GM15510 (cell line): ENCODE results near the gene MDFI.

Source experiments
- POLR2A ChIP-seq: IDR thresholded peaks from 3 replicates; pipeline ENCODE4 v1.6.1; 2011; ENCODE audit warnings: borderline replicate concordance; ENCODE audit not compliant: insufficient read length; ENCODE audit errors: extremely low read depth

The MDFI gene, protein sequence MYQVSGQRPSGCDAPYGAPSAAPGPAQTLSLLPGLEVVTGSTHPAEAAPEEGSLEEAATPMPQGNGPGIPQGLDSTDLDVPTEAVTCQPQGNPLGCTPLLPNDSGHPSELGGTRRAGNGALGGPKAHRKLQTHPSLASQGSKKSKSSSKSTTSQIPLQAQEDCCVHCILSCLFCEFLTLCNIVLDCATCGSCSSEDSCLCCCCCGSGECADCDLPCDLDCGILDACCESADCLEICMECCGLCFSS

DNA sequence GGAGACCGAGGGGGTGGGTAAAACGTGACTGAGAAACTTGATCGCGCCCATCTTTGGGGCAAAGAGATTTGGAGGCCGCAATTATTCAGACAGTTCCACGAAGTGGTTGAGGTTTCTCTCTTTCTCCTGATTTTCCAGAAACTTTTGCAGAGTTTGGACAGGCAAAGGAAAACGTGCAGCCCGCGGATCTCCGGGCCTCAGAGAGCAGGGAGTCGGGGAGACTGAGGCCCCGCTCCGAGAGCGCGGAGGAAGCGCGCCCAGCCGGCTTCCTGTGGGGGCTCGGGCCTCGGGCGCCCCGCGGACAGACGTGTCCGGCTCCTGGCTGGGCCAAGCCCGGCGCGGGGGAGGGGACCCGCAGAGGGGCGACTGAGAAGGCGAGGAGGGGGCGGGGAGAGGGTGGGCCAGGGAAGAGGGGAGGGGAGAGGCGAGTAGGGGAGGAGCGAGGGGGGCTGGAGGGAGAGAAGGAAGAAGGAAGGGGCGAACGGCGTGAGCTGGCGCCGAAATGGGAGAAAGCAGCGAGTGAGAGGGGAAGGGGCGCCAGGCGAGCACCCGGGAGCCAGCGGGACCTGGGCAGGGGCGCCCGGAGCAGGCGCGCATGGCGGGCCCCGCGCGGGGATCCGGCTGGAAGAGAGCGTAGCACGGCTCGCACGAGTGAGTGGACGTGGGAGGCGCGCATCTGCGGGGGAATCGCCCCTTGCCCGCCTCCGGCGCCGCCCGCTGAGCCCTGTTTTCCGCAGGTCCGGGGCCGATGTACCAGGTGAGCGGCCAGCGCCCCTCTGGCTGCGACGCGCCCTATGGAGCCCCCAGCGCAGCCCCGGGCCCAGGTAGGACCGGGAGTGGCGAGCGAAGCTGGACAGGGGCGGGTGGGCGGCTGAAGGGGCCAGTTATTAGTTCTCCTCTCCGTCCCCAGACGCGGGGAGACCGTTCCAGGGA is at the start of gene MDFI:
MDFI (plus strand) TSS at position 467 of the 933 bp plus-strand sequence; CDS start at position 749, 282 bp downstream.
- TF ChIP-seq POLR2A, result no peak

DNA sequence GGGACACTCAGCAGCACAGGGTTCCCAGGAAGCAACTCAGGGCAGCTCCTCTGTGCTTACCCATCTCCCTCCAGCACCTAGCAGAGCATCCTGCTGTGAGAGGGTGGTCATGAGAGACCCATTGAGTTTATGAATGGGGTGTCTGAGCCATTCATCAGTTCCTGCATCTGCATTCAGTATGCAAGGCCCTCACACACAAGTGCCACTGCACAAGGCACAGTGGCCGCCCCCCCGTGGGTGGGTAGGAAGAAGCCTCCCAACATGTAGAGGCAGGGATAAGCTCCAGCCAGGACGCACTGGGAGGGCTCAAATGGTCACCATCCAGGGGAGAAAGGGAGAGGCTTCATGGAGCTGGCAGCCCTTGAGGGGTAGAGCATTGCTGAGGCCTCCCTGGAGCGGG is 49.0 kb upstream of the MDFI start:
- no peak for TF ChIP-seq POLR2A

DNA sequence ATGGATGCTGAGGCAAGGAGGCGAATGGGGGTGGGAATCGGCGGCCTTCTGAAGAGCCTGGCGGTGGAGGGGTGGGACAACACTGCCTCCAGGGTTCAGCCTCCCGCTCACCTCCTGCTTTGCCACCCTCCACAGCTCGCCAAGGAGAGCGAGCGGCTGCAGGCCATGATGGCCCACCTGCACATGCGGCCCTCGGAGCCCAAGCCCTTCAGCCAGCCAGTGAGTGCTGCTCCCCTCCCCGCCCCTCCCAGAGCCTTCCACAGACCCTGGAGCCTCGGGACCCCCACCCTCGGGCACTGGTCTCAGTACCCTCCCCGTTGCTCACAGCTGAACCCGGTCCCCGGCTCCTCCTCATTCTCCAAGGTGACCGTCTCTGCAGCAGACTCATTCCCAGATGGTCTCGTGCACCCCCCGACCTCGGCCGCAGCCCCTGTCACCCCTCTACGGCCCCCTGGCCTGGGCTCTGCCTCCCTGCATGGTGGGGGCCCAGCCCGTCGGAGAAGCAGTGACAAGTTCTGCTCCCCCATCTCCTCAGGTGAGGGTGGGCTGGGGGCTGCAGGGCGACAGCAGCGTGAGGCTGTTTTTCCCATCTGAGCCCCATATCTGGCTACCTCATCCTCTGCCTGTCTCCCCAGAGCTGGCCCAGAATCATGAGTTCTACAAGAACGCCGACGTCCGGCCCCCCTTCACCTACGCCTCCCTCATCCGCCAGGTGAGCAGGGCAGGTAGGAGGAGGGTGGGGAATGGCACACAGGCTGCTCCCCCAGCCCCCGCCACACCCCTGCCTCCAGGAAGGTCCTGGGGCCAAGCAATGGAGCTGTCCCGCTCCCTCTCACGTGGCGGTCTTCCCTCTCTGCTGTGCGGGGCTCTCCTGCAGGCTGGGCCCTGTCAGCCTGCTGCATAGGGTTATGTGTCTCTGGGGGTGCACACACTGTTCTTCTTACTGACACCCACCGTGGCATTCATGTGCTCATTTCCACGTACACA is 48.3 kb upstream of the MDFI start:
- no peak for TF ChIP-seq POLR2A

DNA sequence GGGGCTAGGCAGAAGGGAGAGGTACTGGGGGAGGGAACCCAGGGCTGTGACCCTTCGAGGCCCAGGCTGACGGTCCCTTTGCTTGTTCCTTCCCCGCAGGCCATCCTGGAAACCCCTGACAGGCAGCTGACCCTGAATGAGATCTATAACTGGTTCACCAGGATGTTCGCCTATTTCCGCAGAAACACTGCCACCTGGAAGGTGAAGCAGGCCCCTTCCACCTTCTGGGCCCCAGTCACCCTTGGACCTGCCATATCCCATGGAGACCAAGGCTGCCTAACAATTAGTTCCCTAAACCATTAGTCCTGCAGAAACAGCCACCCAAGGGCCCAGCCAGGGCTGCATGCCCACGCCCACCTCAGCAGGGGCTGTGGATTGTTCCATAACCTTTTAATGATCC is 47.1 kb upstream of the MDFI start:
- TF ChIP-seq POLR2A, result no peak

DNA sequence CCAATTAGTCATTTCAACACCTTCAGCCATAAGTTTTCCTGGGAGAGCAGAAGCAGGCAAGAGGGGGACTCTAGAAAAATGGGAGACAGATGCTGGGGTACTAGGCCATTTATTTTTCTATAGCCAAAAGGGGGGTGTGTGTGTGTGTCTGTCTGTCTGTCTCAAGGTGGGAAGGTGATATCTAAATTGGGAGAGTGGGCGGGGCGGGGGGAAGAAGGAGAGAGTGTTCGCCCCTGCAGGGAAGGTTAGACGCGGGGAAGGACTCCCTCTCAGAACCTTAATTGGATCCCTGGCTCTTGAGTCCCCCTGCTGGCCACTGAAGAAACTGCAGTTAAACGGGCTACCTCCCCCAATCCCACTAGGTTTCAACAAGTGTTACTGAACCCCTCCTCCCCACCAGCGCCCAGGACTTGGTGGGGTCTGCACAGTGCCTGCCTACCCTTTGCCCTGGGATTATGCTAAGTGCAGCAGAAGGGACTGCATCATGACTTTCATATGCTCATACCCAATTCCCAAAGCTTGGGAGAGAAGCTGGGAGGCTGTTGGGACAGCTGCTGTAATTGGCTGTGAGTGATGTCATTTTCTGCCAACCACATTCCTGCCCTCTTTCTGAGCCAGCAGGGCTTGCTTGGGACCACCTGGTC is 46.3 kb upstream of the MDFI start:
- no peak for TF ChIP-seq POLR2A

DNA sequence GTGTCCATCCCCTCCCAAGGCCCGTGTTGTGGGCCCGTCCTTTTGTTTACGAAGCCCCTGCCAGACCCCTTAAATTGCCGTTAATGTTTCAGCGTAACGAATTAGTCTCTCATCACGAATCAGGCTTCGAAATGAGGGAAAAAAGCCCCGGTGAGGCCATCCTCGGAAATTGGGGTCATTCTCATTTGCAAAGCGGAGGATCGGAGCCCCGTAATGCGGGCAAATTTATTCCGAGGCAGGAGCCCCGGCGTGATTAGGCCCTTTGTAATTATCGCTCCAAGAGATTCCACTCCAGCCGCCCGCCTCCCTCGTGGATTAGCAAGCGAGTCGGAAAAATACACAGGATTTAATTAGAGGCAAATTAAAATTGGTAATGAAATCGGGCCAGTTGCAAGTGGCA is 44.9 kb upstream of the MDFI start:
- no peak for TF ChIP-seq POLR2A

GRCh38 chr6:41593839-41594238 is 44.4 kb upstream of the MDFI start:
- no peak for TF ChIP-seq POLR2A

DNA sequence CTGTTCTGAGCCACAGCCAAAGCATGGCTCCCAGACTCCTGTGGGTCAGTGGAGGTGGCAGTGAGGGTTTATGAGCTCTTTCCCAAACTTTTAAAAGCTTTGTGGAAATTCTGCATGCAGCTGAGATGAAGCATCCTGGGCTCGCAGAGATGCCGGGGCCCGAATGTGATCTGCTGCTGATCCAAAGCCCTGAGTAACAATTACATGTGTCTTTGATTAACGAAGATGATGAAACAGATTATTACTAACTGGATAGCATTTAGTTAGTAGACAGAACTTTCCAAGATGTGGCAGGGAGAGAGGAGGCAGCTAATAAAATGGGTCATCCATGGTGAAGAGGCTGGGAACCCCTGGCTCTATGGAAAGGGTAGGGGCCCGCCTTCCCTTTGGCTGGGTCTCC is 43.9 kb upstream of the MDFI start:
- TF ChIP-seq POLR2A, result no peak

DNA sequence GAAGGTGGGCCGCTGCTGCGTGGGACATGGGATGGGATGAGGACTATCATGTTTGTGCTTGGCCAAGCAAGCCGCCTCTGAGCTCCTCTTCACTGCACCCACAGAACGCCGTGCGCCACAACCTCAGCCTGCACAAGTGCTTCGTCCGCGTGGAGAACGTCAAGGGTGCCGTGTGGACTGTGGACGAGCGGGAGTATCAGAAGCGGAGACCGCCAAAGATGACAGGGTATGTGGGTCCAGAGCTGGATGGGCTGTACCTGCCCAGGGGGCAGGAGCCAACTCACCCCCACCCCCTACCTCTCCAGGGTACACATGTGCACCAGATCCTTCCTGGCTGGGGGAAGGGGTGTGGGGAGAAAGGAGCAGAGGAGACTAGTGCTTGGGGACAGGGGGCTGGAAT is 43.5 kb upstream of the MDFI start:
- no peak for TF ChIP-seq POLR2A

GRCh38 chr6:41595166-41595565 is 43.1 kb upstream of the MDFI start:
- TF ChIP-seq POLR2A, result no peak

GRCh38 chr6:41596096-41596685 is 42.1 kb upstream of the MDFI start:
- no peak for TF ChIP-seq POLR2A

DNA sequence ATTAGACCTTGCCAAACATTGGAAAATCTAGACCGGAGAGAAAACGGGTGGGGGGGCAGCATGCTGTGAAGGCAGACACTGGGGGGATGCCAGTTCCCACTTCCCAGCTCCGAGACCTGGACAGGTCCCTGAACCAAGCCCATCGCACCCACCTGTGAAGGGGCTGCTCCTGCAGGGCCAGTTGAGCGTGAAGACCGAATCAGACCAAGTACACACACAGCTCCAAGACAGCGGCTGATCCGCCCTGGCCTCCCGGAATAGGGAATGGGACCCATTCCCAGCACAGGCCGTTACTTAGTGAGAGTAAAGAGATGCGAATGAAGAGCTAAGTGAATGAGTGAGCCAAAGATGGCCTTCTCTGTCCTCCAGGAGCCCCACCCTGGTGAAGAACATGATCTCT is 41.5 kb upstream of the MDFI start:
- no peak for TF ChIP-seq POLR2A

GRCh38 chr6:41597246-41598000 is 40.8 kb upstream of the MDFI start:
- TF ChIP-seq POLR2A, result no peak
